GM23248 (cell line): ENCODE measurements around the gene LHFPL2. TPM values are rescaled to one million over a fixed set of nuclear protein-coding genes. Genes with fewer than 3 reads are reported as not detected.
A peak's percentile ranks its signal among the peaks of the same experiment; 100 is the strongest.

Source experiments
- DNase-seq: peaks from one replicate; pipeline ENCODE4 v3.0.0-alpha.2; 2015
- H2AFZ ChIP-seq: fragments of 200-600 bp; sonication (generic); 2 replicates; pipeline ENCODE4 v1.6.1; 2016; ENCODE audit warnings: antibody characterized with exemption
- H3F3A ChIP-seq: fragments of 200-600 bp; sonication (generic); 2 replicates; pipeline ENCODE4 v1.6.1; 2016; ENCODE audit warnings: mild to moderate bottlenecking, antibody characterized with exemption, mixed run types; ENCODE audit not compliant: insufficient read depth
- H3K27ac ChIP-seq: fragments of 200-600 bp; sonication (generic); 2 replicates; pipeline ENCODE4 v1.5.1; 2016; ENCODE audit warnings: mild to moderate bottlenecking
- H3K27me3 ChIP-seq: fragments of 200-600 bp; sonication (generic); replicated peaks from 2 replicates; pipeline ENCODE4 v1.6.1; 2016; ENCODE audit warnings: mild to moderate bottlenecking; ENCODE audit not compliant: insufficient read depth
- H3K36me3 ChIP-seq: fragments of 200-600 bp; sonication (generic); 2 replicates; pipeline ENCODE4 v1.6.1; 2016; ENCODE audit warnings: low read depth, mild to moderate bottlenecking
- H3K4me1 ChIP-seq: fragments of 200-600 bp; sonication (generic); 2 replicates; pipeline ENCODE4 v1.6.1; 2016; ENCODE audit warnings: mild to moderate bottlenecking; ENCODE audit not compliant: insufficient read depth
- H3K4me2 ChIP-seq: fragments of 200-600 bp; sonication (generic); one replicate; pipeline ENCODE4 v1.6.1; 2016; ENCODE audit warnings: mild to moderate bottlenecking; ENCODE audit not compliant: unreplicated experiment
- H3K4me3 ChIP-seq: fragments of 200-600 bp; sonication (generic); 2 replicates; pipeline ENCODE4 v1.5.1; 2016; ENCODE audit warnings: mild to moderate bottlenecking
- H3K79me2 ChIP-seq: fragments of 200-600 bp; sonication (generic); 2 replicates; pipeline ENCODE4 v1.6.1; 2016; ENCODE audit warnings: mild to moderate bottlenecking; ENCODE audit not compliant: insufficient read depth
- H3K9ac ChIP-seq: fragments of 200-600 bp; sonication (generic); 2 replicates; pipeline ENCODE4 v1.6.1; 2016; ENCODE audit warnings: mild to moderate bottlenecking
- H3K9me2 ChIP-seq: fragments of 200-600 bp; sonication (generic); 2 replicates; pipeline ENCODE4 v1.6.1; 2016; ENCODE audit warnings: mixed run types, mild to moderate bottlenecking, moderate library complexity; ENCODE audit not compliant: insufficient read depth
- H3K9me3 ChIP-seq: fragments of 200-600 bp; sonication (generic); one replicate; pipeline ENCODE4 v1.6.1; 2017; ENCODE audit warnings: low read depth
- H4K20me1 ChIP-seq: fragments of 200-600 bp; sonication (generic); 2 replicates; pipeline ENCODE4 v1.6.0; 2016; ENCODE audit not compliant: insufficient read depth
- EZH2 ChIP-seq: fragments of 200-600 bp; sonication (generic); IDR thresholded peaks from 2 replicates; pipeline ENCODE4 v1.6.1; 2018; ENCODE audit warnings: antibody characterized with exemption, mild to moderate bottlenecking; ENCODE audit not compliant: insufficient read depth, poor library complexity, severe bottlenecking
- EZH2phosphoT487 ChIP-seq: fragments of 200-600 bp; sonication (generic); IDR thresholded peaks from 2 replicates; pipeline ENCODE4 v1.6.1; 2018; ENCODE audit warnings: antibody characterized with exemption, moderate library complexity, mild to moderate bottlenecking, low read depth; ENCODE audit not compliant: insufficient read depth
- WGBS, 2 experiments: methylation state at CpG; one replicate each; pipeline ENCODE4 v1.1.6; 2015 to 2017; ENCODE audit warnings: low lambda C conversion rate in 2 of 2, low coverage in 1 of 2; ENCODE audit errors: missing lambda C conversion rate in 2 of 2; 5-methylcytosine and 5-hydroxymethylcytosine counted together
- in situ Hi-C: fragments of 300-500 bp; cut with MboI; formaldehyde crosslinking; loops from 2 replicates; pipeline ENCODE4 v1.15.0; 2020
- polyA plus RNA-seq: library from polyadenylated mRNA; unstranded; fragments of >200 nt; fragmentation: Nextera tagmentation; extraction: Ambion mirVana; gene quantifications from 2 replicates; pipeline ENCODE4 v1.2.1, GENCODE V29; 2016
- total RNA-seq: library from RNA; depleted of rRNA; stranded (reverse); fragments of >200 nt; shearing (Covaris generic); gene quantifications from 2 replicates; pipeline ENCODE4 v1.2.3, GENCODE V29; 2014

Gene LHFPL2
- total and polyA plus RNA-seq, 2 experiments from 2014 or later, result 8.0 to 13.7 TPM

GRCh38 chr5:78653031-78653430 is 4.5 kb upstream of the LHFPL2 start:
- no peak overlapping the region for H3K27ac ChIP-seq
- TF ChIP-seq EZH2, result no peak
- no peaks in the 10 kb centered on the region for H3K9me3 ChIP-seq
- H3F3A ChIP-seq, result peaks cover 10% of the 10 kb centered on the region
- H3K36me3 ChIP-seq, result no peaks in the 10 kb centered on the region
- no peak for DNase-seq
- H4K20me1 ChIP-seq, result no peaks in the 10 kb centered on the region
- no peak overlapping the region for H3K4me2 ChIP-seq
- H3K79me2 ChIP-seq, result no peaks in the 10 kb centered on the region
- H3K9me2 ChIP-seq, result no peaks in the 10 kb centered on the region
- no peak overlapping the region for H3K9ac ChIP-seq
- in situ Hi-C loops, result no loop called here
- no peak overlapping the region for H3K4me3 ChIP-seq
- WGBS, 2 experiments, result 95 to 98% methylated on average over 2 of the region's 2 CpGs
- H2AFZ ChIP-seq, result no peak overlapping the region
- no peaks in the 10 kb centered on the region for H3K27me3 ChIP-seq
- H3K4me1 ChIP-seq, result peaks cover 9% of the 10 kb centered on the region; the same call in 1 of the 2 replicates

- H3F3A ChIP-seq, result peaks cover 19% of the 10 kb centered on the region
- H3K4me3 ChIP-seq, result no peak overlapping the region
- no peak overlapping the region for H3K9ac ChIP-seq
- no peak overlapping the region for H2AFZ ChIP-seq
- no peaks in the 10 kb centered on the region for H3K9me3 ChIP-seq
- no peak overlapping the region for H3K27ac ChIP-seq
- WGBS, 2 experiments, result 98 to 100% methylated on average over 1 to 2 of the region's 2 CpGs
- no peak for DNase-seq
- no peaks in the 10 kb centered on the region for H3K9me2 ChIP-seq
- no peaks in the 10 kb centered on the region for H3K36me3 ChIP-seq
- peaks cover 16% of the 10 kb centered on the region for H3K4me1 ChIP-seq
- H3K27me3 ChIP-seq, result no peaks in the 10 kb centered on the region
- no peaks in the 10 kb centered on the region for H4K20me1 ChIP-seq
- no peak for TF ChIP-seq EZH2
- no peak for TF ChIP-seq EZH2phosphoT487
- in situ Hi-C loops, result no loop called here
- no peak overlapping the region for H3K4me2 ChIP-seq
- peaks cover 6% of the 10 kb centered on the region for H3K79me2 ChIP-seq
These were observed 2.9 kb upstream of the LHFPL2 start for GRCh38 chr5:78651468-78651867.

- H3K9me2 ChIP-seq, result no peaks in the 10 kb centered on the region
- no peaks in the 10 kb centered on the region for H3K36me3 ChIP-seq
- no peak overlapping the region for H3K27ac ChIP-seq
- no peaks in the 10 kb centered on the region for H3K9me3 ChIP-seq
- no peak overlapping the region for H2AFZ ChIP-seq
- WGBS, 2 experiments, result 72 to 87% methylated on average over 1 of the region's 1 CpG
- in situ Hi-C loops, result no loop called here
- H3K4me1 ChIP-seq, result peaks cover 18% of the 10 kb centered on the region
- peaks cover 15% of the 10 kb centered on the region for H3K79me2 ChIP-seq
- no peak for DNase-seq
- no peaks in the 10 kb centered on the region for H3K27me3 ChIP-seq
- H3K9ac ChIP-seq, result no peak overlapping the region
- no peak overlapping the region for H3K4me2 ChIP-seq
- no peak for TF ChIP-seq EZH2phosphoT487
- H4K20me1 ChIP-seq, result no peaks in the 10 kb centered on the region
- H3F3A ChIP-seq, result peaks cover 19% of the 10 kb centered on the region
- no peak overlapping the region for H3K4me3 ChIP-seq
These were observed 2.0 kb upstream of the LHFPL2 start for GRCh38 chr5:78650531-78650930.

GRCh38 chr5:78649861-78650496 is 1.4 kb upstream of the LHFPL2 start:
- Histone ChIP-seq H3F3A (peaks cover 19% of the 10 kb centered on the region), H3K4me3 (no peak overlapping the region), H4K20me1 (no peaks in the 10 kb centered on the region), H3K9ac (no peak overlapping the region; the same call in 1 of the 2 replicates), H3K4me1 (peaks cover 18% of the 10 kb centered on the region), H3K27ac (peak overlapping the region; percentile 40), H3K4me2 (no peak overlapping the region), H3K9me2 (no peaks in the 10 kb centered on the region), H2AFZ (no peak overlapping the region), H3K79me2 (peaks cover 21% of the 10 kb centered on the region), H3K36me3 (no peaks in the 10 kb centered on the region), H3K27me3 (no peaks in the 10 kb centered on the region), H3K9me3 (no peaks in the 10 kb centered on the region)
- in situ Hi-C loops, result no loop called here
- WGBS, 2 experiments, result 82 to 84% methylated on average over 10 of the region's 10 CpGs
- no peak for TF ChIP-seq EZH2phosphoT487
- TF ChIP-seq EZH2, result no peak
- DNase-seq, result peak; percentile 73

- WGBS, 2 experiments, result 13 to 15% methylated on average over 18 to 23 of the region's 23 CpGs
- Histone ChIP-seq H3K79me2 (peaks cover 28% of the 10 kb centered on the region), H4K20me1 (no peaks in the 10 kb centered on the region), H3K9me2 (no peaks in the 10 kb centered on the region), H3K4me3 (peak overlapping the region; percentile 80), H3K27me3 (no peaks in the 10 kb centered on the region), H3F3A (peaks cover 19% of the 10 kb centered on the region), H3K36me3 (no peaks in the 10 kb centered on the region), H3K4me1 (peaks cover 18% of the 10 kb centered on the region), H3K27ac (peak overlapping the region; percentile 68), H3K4me2 (peak overlapping the region; percentile 70), H3K9me3 (no peaks in the 10 kb centered on the region), H2AFZ (peak overlapping the region; percentile 75), H3K9ac (peak overlapping the region; percentile 91)
- peak; percentile 45 for DNase-seq
- in situ Hi-C loops, result no loop called here
- TF ChIP-seq EZH2 (no peak), EZH2phosphoT487 (no peak)
These were observed 681 bp upstream of the LHFPL2 start for GRCh38 chr5:78649211-78649695.
